GM19023 (cell line): Measurements from ENCODE around the gene DGKI.
A peak's percentile ranks its signal among the peaks of the same experiment; 100 is the strongest.
"Not testable (repeated sequence)": the region's sequence is repeated elsewhere in the genome, so short reads cannot be mapped to it uniquely, and the experiment has no call there.

ENCODE experiments used
- ATAC-seq: cut with Tn5 transposase; IDR thresholded peaks from one replicate; pipeline ENCODE4 v1.9.1; 2021; ENCODE audit warnings: mild to moderate bottlenecking, moderate library complexity; ENCODE audit not compliant: unreplicated experiment

DGKI gene

GRCh38 chr7:137836541-137836940, 10.2 kb downstream of the DGKI start:
- no peak for ATAC-seq

- no peak for ATAC-seq
Observed at GRCh38 chr7:137836113-137836509, 10.7 kb downstream of the DGKI start.

- ATAC-seq: no peak
Observed at GRCh38 chr7:137835486-137836112, 11.2 kb downstream of the DGKI start.

- no peak for ATAC-seq
Observed at GRCh38 chr7:137834552-137834951, 12.2 kb downstream of the DGKI start.

GRCh38 chr7:137832990-137833389, 13.8 kb downstream of the DGKI start:
- not testable (repeated sequence) for ATAC-seq

- ATAC-seq: no peak
Observed at GRCh38 chr7:137832382-137832781, 14.4 kb downstream of the DGKI start.

GRCh38 chr7:137831555-137831954, 15.2 kb downstream of the DGKI start:
- ATAC-seq: not testable (repeated sequence)

GRCh38 chr7:137829337-137829992, 17.3 kb downstream of the DGKI start:
- no peak for ATAC-seq

- no peak for ATAC-seq
Observed at GRCh38 chr7:137828456-137828855, 18.3 kb downstream of the DGKI start.

- no peak for ATAC-seq
Observed at GRCh38 chr7:137825489-137825888, 21.3 kb downstream of the DGKI start.

GRCh38 chr7:137820677-137821420, 25.9 kb downstream of the DGKI start:
- peak; percentile 89 for ATAC-seq

- ATAC-seq: no peak
Observed at GRCh38 chr7:137820156-137820555, 26.6 kb downstream of the DGKI start.

GRCh38 chr7:137818036-137818435, 28.7 kb downstream of the DGKI start:
- ATAC-seq: no peak

GRCh38 chr7:137816696-137817320, 30.0 kb downstream of the DGKI start:
- no peak for ATAC-seq

GRCh38 chr7:137813541-137813940, 33.2 kb downstream of the DGKI start:
- no peak for ATAC-seq

GRCh38 chr7:137810248-137810647, 36.5 kb downstream of the DGKI start:
- no peak for ATAC-seq

GRCh38 chr7:137804836-137805235, 41.9 kb downstream of the DGKI start:
- ATAC-seq: peak; percentile 57

GRCh38 chr7:137801491-137801890, 45.3 kb downstream of the DGKI start:
- ATAC-seq: no peak

GRCh38 chr7:137801003-137801402, 45.8 kb downstream of the DGKI start:
- no peak for ATAC-seq

GRCh38 chr7:137798073-137798763, 48.6 kb downstream of the DGKI start:
- peak; percentile 91 for ATAC-seq

GRCh38 chr7:137795211-137795610, 51.6 kb downstream of the DGKI start:
- no peak for ATAC-seq
